ENCODE results near the gene CADPS2. TPM values are rescaled to one million over a fixed set of nuclear protein-coding genes. Genes with fewer than 3 reads are reported as not detected.

CADPS2 gene
- polyA plus RNA-seq, 3 donors = not detected

DNA sequence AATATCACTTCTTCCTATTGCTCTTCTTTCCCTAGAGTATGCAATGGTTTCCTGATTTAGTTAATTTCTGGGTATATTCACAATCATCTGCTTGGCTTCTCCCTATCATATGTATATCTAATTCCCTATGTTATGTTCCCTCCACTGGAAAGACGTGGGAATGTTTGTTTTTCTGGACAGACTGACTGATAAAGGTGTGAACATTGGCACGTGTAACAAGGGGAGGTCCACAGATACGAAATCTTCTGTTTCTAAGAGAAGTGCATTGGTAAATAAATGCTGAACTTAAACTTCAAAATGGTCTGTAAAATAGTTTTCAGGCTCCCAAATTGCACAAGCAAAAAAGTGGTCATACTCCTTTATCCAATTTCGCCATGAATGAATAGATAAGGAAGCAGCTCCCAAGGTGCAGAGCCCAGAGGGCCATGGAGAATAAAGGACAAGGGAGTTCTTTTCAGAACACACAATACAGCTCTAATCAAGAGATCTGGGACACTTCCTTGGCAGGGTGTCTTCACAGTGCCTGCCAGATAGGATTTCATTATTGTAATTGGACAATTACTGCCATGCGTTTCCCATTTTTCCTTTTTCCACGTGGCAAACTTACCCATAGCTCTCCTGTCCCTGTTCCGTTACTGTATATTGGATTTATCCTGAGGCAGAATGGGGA lies 329.3 kb downstream of the CADPS2 start:
- 100% methylated on average over 1 of the region's 7 CpGs for WGBS (ENCODE audit: insufficient coverage)
- no peak overlapping the region for H3K27ac Mint-ChIP-seq

DNA sequence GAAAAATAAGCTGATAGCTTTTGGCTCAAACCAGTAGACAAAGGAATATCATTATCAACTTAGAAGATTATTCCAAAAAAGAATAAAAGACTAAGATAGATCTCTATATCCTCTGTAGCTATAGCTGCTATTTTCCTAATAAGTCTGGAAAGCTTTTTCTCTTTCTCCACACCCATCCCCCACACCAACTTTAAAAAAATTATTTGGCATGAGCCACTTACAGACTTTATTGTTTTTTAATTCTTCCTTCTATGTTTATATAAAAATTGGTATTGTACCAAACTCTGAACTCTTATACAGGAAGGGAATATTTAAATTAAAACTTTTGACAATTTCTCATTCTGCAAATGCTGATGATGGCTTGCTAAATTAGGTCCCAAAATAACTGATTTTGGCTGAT lies 330.0 kb downstream of the CADPS2 start:
- H3K4me1 Mint-ChIP-seq = no peaks in the 10 kb centered on the region
- no peaks in the 10 kb centered on the region for H3K36me3 Mint-ChIP-seq
- Histone ChIP-seq H3K9ac (ENCODE audit: insufficient read depth, low read length, poor library complexity, severe bottlenecking) (no peak overlapping the region), H3K79me2 (ENCODE audit: insufficient read depth, low read length) (no peaks in the 10 kb centered on the region), H3K4me3 (replicated peaks in 1 of 3; ENCODE audit: low read depth in 2 of 3, low read length in 3 of 3) (no peak overlapping the region), H4K20me1 (ENCODE audit: insufficient read depth, low read length) (no peaks in the 10 kb centered on the region), H3K27me3 (ENCODE audit: control insufficient read depth in 2 of 2, insufficient read depth in 2 of 2, low read length in 2 of 2) (no peaks in the 10 kb centered on the region), H3K27ac (ENCODE audit: low read depth in 1 of 2, low read length in 2 of 2) (no peak overlapping the region), H3K4me1 (ENCODE audit: control insufficient read depth in 1 of 2, insufficient read depth in 2 of 2, low read length in 2 of 2) (no peaks in the 10 kb centered on the region), H2AFZ (ENCODE audit: insufficient read depth, low read depth, low read length, poor library complexity, severe bottlenecking) (no peak overlapping the region), H3K9me3 (replicated peaks in 1 of 2; ENCODE audit: control insufficient read depth in 1 of 2, insufficient read depth in 1 of 2, low read length in 2 of 2) (no peaks in the 10 kb centered on the region), H3K36me3 (replicated peaks in 1 of 2; ENCODE audit: control insufficient read depth in 1 of 2, insufficient read depth in 2 of 2, low read length in 2 of 2) (no peaks in the 10 kb centered on the region), H3K4me2 (replicated peaks; ENCODE audit: extremely low read depth, low read length, poor library complexity, severe bottlenecking) (no peak overlapping the region)
- no peak overlapping the region for H3K4me3 Mint-ChIP-seq
- H3K27me3 Mint-ChIP-seq (ENCODE audit: low read depth in 3 of 3) = peaks cover 0 to 2% (median 1%) of the 10 kb centered on the region in 3 donors
- DNase-seq = no peak
- no peak overlapping the region for H3K27ac Mint-ChIP-seq
- peaks cover 0 to 2% (median 0%) of the 10 kb centered on the region in 7 donors for H3K9me3 Mint-ChIP-seq
- intact Hi-C loops (cut with micrococcal nuclease) = no loop called here
- TF ChIP-seq, protein P1, sequence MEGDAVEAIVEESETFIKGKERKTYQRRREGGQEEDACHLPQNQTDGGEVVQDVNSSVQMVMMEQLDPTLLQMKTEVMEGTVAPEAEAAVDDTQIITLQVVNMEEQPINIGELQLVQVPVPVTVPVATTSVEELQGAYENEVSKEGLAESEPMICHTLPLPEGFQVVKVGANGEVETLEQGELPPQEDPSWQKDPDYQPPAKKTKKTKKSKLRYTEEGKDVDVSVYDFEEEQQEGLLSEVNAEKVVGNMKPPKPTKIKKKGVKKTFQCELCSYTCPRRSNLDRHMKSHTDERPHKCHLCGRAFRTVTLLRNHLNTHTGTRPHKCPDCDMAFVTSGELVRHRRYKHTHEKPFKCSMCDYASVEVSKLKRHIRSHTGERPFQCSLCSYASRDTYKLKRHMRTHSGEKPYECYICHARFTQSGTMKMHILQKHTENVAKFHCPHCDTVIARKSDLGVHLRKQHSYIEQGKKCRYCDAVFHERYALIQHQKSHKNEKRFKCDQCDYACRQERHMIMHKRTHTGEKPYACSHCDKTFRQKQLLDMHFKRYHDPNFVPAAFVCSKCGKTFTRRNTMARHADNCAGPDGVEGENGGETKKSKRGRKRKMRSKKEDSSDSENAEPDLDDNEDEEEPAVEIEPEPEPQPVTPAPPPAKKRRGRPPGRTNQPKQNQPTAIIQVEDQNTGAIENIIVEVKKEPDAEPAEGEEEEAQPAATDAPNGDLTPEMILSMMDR (IDR thresholded peaks at IDR 0.05) = no peak

More for the DNA sequence above, 329.3 kb downstream of the CADPS2 start:
- Mint-ChIP-seq H3K27me3 (ENCODE audit: low read depth in 3 of 3) (peaks cover 0 to 2% (median 1%) of the 10 kb centered on the region in 3 donors), H3K4me1 (no peaks in the 10 kb centered on the region), H3K9me3 (peaks cover 0 to 2% (median 0%) of the 10 kb centered on the region in 7 donors), H3K36me3 (no peaks in the 10 kb centered on the region), H3K4me3 (no peak overlapping the region)
- no peak overlapping the region for H2AFZ ChIP-seq (ENCODE audit: insufficient read depth, low read depth, low read length, poor library complexity, severe bottlenecking)
- H3K27me3 ChIP-seq (ENCODE audit: control insufficient read depth in 2 of 2, insufficient read depth in 2 of 2, low read length in 2 of 2) = no peaks in the 10 kb centered on the region
- DNase-seq = no peak
- no peaks in the 10 kb centered on the region for H3K4me1 ChIP-seq (ENCODE audit: control insufficient read depth in 1 of 2, insufficient read depth in 2 of 2, low read length in 2 of 2)
- H3K4me2 ChIP-seq (replicated peaks; ENCODE audit: extremely low read depth, low read length, poor library complexity, severe bottlenecking) = no peak overlapping the region
- H3K9me3 ChIP-seq (replicated peaks in 1 of 2; ENCODE audit: control insufficient read depth in 1 of 2, insufficient read depth in 1 of 2, low read length in 2 of 2) = no peaks in the 10 kb centered on the region
- H4K20me1 ChIP-seq (ENCODE audit: insufficient read depth, low read length) = no peaks in the 10 kb centered on the region
- H3K36me3 ChIP-seq (replicated peaks in 1 of 2; ENCODE audit: control insufficient read depth in 1 of 2, insufficient read depth in 2 of 2, low read length in 2 of 2) = no peaks in the 10 kb centered on the region
- H3K4me3 ChIP-seq (replicated peaks in 1 of 3; ENCODE audit: low read depth in 2 of 3, low read length in 3 of 3) = no peak overlapping the region
- intact Hi-C loops (cut with micrococcal nuclease) = no loop called here
- no peak overlapping the region for H3K27ac ChIP-seq (ENCODE audit: low read depth in 1 of 2, low read length in 2 of 2)
- no peak overlapping the region for H3K9ac ChIP-seq (ENCODE audit: insufficient read depth, low read length, poor library complexity, severe bottlenecking)
- H3K79me2 ChIP-seq (ENCODE audit: insufficient read depth, low read length) = no peaks in the 10 kb centered on the region
- TF ChIP-seq, protein P1 (IDR thresholded peaks at IDR 0.05) = no peak

Measured in CD14-positive monocyte (primary cell).